ENCODE measurements around the gene B3GNT5.

DNA sequence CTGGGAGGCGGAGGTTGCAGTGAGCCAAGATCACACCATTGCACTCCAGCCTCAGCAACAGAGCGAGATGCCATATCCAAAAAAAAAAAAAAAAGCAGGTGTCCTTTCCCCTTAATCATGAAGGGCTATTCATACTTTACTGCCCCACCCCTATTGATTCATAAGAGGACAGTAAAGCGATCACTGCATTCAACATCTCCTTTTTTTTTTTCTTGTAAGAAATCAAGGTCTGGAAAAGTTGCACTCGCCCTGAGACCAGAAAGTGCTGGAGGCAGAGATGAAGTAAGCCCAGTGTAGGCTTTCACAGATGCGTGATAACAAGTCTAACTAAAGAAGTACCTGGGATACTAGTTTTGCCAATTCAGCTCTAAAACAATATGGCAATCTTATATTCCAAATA lies 24.2 kb downstream of the B3GNT5 start:
- TF ChIP-seq, protein P1, sequence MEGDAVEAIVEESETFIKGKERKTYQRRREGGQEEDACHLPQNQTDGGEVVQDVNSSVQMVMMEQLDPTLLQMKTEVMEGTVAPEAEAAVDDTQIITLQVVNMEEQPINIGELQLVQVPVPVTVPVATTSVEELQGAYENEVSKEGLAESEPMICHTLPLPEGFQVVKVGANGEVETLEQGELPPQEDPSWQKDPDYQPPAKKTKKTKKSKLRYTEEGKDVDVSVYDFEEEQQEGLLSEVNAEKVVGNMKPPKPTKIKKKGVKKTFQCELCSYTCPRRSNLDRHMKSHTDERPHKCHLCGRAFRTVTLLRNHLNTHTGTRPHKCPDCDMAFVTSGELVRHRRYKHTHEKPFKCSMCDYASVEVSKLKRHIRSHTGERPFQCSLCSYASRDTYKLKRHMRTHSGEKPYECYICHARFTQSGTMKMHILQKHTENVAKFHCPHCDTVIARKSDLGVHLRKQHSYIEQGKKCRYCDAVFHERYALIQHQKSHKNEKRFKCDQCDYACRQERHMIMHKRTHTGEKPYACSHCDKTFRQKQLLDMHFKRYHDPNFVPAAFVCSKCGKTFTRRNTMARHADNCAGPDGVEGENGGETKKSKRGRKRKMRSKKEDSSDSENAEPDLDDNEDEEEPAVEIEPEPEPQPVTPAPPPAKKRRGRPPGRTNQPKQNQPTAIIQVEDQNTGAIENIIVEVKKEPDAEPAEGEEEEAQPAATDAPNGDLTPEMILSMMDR (IDR thresholded peaks at IDR 0.05): no peak
- no peak for TF ChIP-seq ZFX (IDR thresholded peaks at IDR 0.05; ENCODE audit: borderline replicate concordance)

Measured in 22Rv1 (cell line).